ENCODE data around the gene BRD4.

- TF ChIP-seq CTCF (IDR thresholded peaks at IDR 0.05; ENCODE audit: low read depth, low read length, poor library complexity, severe bottlenecking) = no peak
- no peak for TF ChIP-seq EZH2phosphoT487 (IDR thresholded peaks at IDR 0.05; ENCODE audit: borderline replicate concordance, low read length)
Measured at GRCh38 chr19:15284896-15285295, 47.4 kb downstream of the BRD4 start.

Data from DOHH2 (cell line).